H9 (cell line): ENCODE data around the gene CAPN14. TPM values are rescaled to one million over a fixed set of nuclear protein-coding genes. Genes with fewer than 3 reads are reported as not detected.

Experiments used
- DNase-seq: peaks from one replicate; pipeline ENCODE4 v3.0.0-alpha.2; 2017
- H2AFZ ChIP-seq: one replicate; pipeline ENCODE4 v1.6.1; 2013; ENCODE audit warnings: mild to moderate bottlenecking, low read length, control low read depth, moderate library complexity
- H2AK5ac ChIP-seq: 2 replicates; pipeline ENCODE4 v1.6.1; 2013; ENCODE audit warnings: low read length, control low read depth, mixed read lengths; ENCODE audit not compliant: insufficient read length
- H2BK120ac ChIP-seq: one replicate; pipeline ENCODE4 v1.6.1; 2013; ENCODE audit warnings: low read depth, mild to moderate bottlenecking, low read length, control low read depth, inconsistent platforms; ENCODE audit not compliant: poor library complexity, severe bottlenecking
- H2BK12ac ChIP-seq: 2 replicates; pipeline ENCODE4 v1.6.1; 2013; ENCODE audit warnings: low read length, control low read depth, mixed read lengths, low read depth; ENCODE audit not compliant: insufficient read length
- H2BK15ac ChIP-seq: 2 replicates; pipeline ENCODE4 v1.6.1; 2013; ENCODE audit warnings: low read depth, low read length, control low read depth
- H2BK20ac ChIP-seq: one replicate; pipeline ENCODE4 v1.6.1; 2013; ENCODE audit warnings: low read depth, mild to moderate bottlenecking, low read length, control low read depth, inconsistent platforms; ENCODE audit not compliant: poor library complexity, severe bottlenecking
- H2BK5ac ChIP-seq: 2 replicates; pipeline ENCODE4 v1.6.1; 2013; ENCODE audit warnings: low read length, control low read depth, mixed read lengths; ENCODE audit not compliant: insufficient read length
- H3K14ac ChIP-seq: 2 replicates; pipeline ENCODE4 v1.6.1; 2013; ENCODE audit warnings: low read length, control low read depth; ENCODE audit not compliant: insufficient read depth
- H3K18ac ChIP-seq: 2 replicates; pipeline ENCODE4 v1.6.1; 2013; ENCODE audit warnings: low read depth, mild to moderate bottlenecking, mixed read lengths, low read length, control low read depth; ENCODE audit not compliant: insufficient read length
- H3K23ac ChIP-seq: 2 replicates; pipeline ENCODE4 v1.6.1; 2013; ENCODE audit warnings: low read length, control low read depth, mixed read lengths, low read depth; ENCODE audit not compliant: insufficient read length
- H3K23me2 ChIP-seq: 2 replicates; pipeline ENCODE4 v1.6.1; 2013; ENCODE audit warnings: low read depth, mild to moderate bottlenecking, mixed read lengths, low read length, control low read depth; ENCODE audit not compliant: insufficient read length, poor library complexity, severe bottlenecking
- H3K27ac ChIP-seq: 2 replicates; pipeline ENCODE4 v1.5.1; 2013; ENCODE audit warnings: low read length, control low read depth, mixed read lengths, low read depth; ENCODE audit not compliant: insufficient read length
- H3K27me3 ChIP-seq: 2 replicates; pipeline ENCODE4 v1.6.1; 2013; ENCODE audit warnings: low read length, control low read depth, inconsistent platforms; ENCODE audit not compliant: insufficient read depth
- H3K4ac ChIP-seq: 2 replicates; pipeline ENCODE4 v1.6.1; 2013; ENCODE audit warnings: low read depth, mild to moderate bottlenecking, control low read depth, inconsistent platforms, low read length, moderate library complexity
- H3K4me1 ChIP-seq: 2 replicates; pipeline ENCODE4 v1.6.1; 2013; ENCODE audit warnings: low read length, control low read depth, inconsistent platforms; ENCODE audit not compliant: insufficient read depth
- H3K4me2 ChIP-seq: 2 replicates; pipeline ENCODE4 v1.6.1; 2013; ENCODE audit warnings: low read length, control low read depth, mixed read lengths; ENCODE audit not compliant: insufficient read length, insufficient read depth
- H3K56ac ChIP-seq: 2 replicates; pipeline ENCODE4 v1.6.1; 2013; ENCODE audit warnings: low read depth, mild to moderate bottlenecking, mixed read lengths, low read length, control low read depth; ENCODE audit not compliant: insufficient read length
- H3K79me1 ChIP-seq: 2 replicates; pipeline ENCODE4 v1.6.1; 2013; ENCODE audit warnings: low read depth, mild to moderate bottlenecking, moderate library complexity, low read length, control low read depth, inconsistent platforms; ENCODE audit not compliant: insufficient read depth, poor library complexity, severe bottlenecking
- H3K79me2 ChIP-seq: 2 replicates; pipeline ENCODE4 v1.6.1; 2013; ENCODE audit warnings: low read length, control low read depth, inconsistent platforms; ENCODE audit not compliant: insufficient read depth
- H3K9ac ChIP-seq: 2 replicates; pipeline ENCODE4 v1.6.1; 2013; ENCODE audit warnings: low read length, control low read depth, mixed read lengths; ENCODE audit not compliant: insufficient read length; ENCODE audit errors: extremely low read depth
- H3K9me3 ChIP-seq: one replicate; pipeline ENCODE4 v1.6.1; 2013; ENCODE audit warnings: low read depth, low read length, inconsistent platforms; ENCODE audit not compliant: control insufficient read depth
- H3T11ph ChIP-seq: one replicate; pipeline ENCODE4 v1.6.1; 2013; ENCODE audit warnings: mild to moderate bottlenecking, low read length, control low read depth, inconsistent platforms
- H4K20me1 ChIP-seq: one replicate; pipeline ENCODE4 v1.6.1; 2013; ENCODE audit not compliant: control insufficient read depth, insufficient read length, insufficient read depth
- H4K5ac ChIP-seq: 2 replicates; pipeline ENCODE4 v1.6.1; 2013; ENCODE audit warnings: low read depth, mild to moderate bottlenecking, mixed read lengths, low read length, control low read depth; ENCODE audit not compliant: insufficient read length
- H4K8ac ChIP-seq: replicated peaks from 2 replicates; pipeline ENCODE4 v1.6.1; 2013; ENCODE audit warnings: low read length, control low read depth, mixed read lengths, low read depth; ENCODE audit not compliant: insufficient read length
- H4K91ac ChIP-seq: 2 replicates; pipeline ENCODE4 v1.6.1; 2013; ENCODE audit warnings: low read depth, mild to moderate bottlenecking, moderate library complexity, mixed read lengths, low read length, control low read depth; ENCODE audit not compliant: insufficient read length
- H3K27ac Mint-ChIP-seq, 3 experiments: 2 replicates in 2 of 3; 3 replicates in 1 of 3; pipeline ENCODE4 v1.8.0; 2020 to 2021; ENCODE audit warnings: mixed read lengths in 3 of 3, mild to moderate bottlenecking in 1 of 3, moderate library complexity in 1 of 3
- H3K27me3 Mint-ChIP-seq: 2 replicates; pipeline ENCODE4 v1.8.0; 2021; ENCODE audit warnings: low read depth, mild to moderate bottlenecking, moderate library complexity, mixed read lengths
- H3K36me3 Mint-ChIP-seq, 3 experiments: 2 replicates in 2 of 3; 3 replicates in 1 of 3; pipeline ENCODE4 v1.8.0; 2020 to 2021; ENCODE audit warnings: low read depth in 3 of 3, mixed read lengths in 3 of 3; ENCODE audit not compliant: insufficient read depth in 1 of 3
- H3K4me1 Mint-ChIP-seq, 2 experiments: 2 replicates each; pipeline ENCODE4 v1.8.0; 2020; ENCODE audit warnings: mixed read lengths in 2 of 2
- H3K4me3 Mint-ChIP-seq, 2 experiments: 2 replicates in 1 of 2; 3 replicates in 1 of 2; pipeline ENCODE4 v1.8.0; 2020 to 2021; ENCODE audit warnings: mild to moderate bottlenecking in 2 of 2, mixed read lengths in 2 of 2, moderate library complexity in 1 of 2
- H3K9me3 Mint-ChIP-seq, 2 experiments: 2 replicates in 1 of 2; 3 replicates in 1 of 2; pipeline ENCODE4 v1.8.0; 2020; ENCODE audit warnings: mild to moderate bottlenecking in 2 of 2, mixed read lengths in 2 of 2, moderate library complexity in 1 of 2
- CTCF ChIP-seq: fragments of 200-600 bp; sonication (generic); conservative IDR thresholded peaks from 3 replicates; pipeline ENCODE4 v1.8.0; 2021; ENCODE audit warnings: antibody characterized with exemption, mild to moderate bottlenecking
- WGBS: extraction: QIAGEN DNeasy Blood & Tissue Kit; methylation state at CpG from one replicate; pipeline ENCODE4 v1.1.7; 2013; ENCODE audit warnings: missing lambda C conversion rate, low lambda C conversion rate, mixed read lengths; ENCODE audit not compliant: insufficient read length; ENCODE audit errors: extremely low coverage; 5-methylcytosine and 5-hydroxymethylcytosine counted together
- total RNA-seq: library from RNA; stranded (reverse); gene quantifications from 2 replicates; pipeline ENCODE4 v1.2.1, GENCODE V29; 2021

Gene CAPN14
- total RNA-seq, 1 experiment from 2014 or later = 0.09 TPM

- H3K56ac ChIP-seq = no peak overlapping the region
- H2BK20ac ChIP-seq = no peak overlapping the region
- H3K23ac ChIP-seq = no peak overlapping the region
- no peak overlapping the region for H2BK15ac ChIP-seq
- H3K4ac ChIP-seq = no peak overlapping the region
- no peak overlapping the region for H2AFZ ChIP-seq
- H3K36me3 Mint-ChIP-seq = no peaks in the 10 kb centered on the region
- no peak for TF ChIP-seq CTCF
- H2BK12ac ChIP-seq = no peak overlapping the region
- peaks cover 10% of the 10 kb centered on the region for H3K23me2 ChIP-seq
- H2BK120ac ChIP-seq = no peak overlapping the region
- DNase-seq = no peak
- WGBS = no CpG with 5 or more reads among the region's 8 CpGs
- no peak overlapping the region for H3K4me2 ChIP-seq
- no peak overlapping the region for H3K27ac ChIP-seq
- H3K27me3 ChIP-seq = peaks cover 20% of the 10 kb centered on the region; the same call in 1 of the 2 replicates
- H3T11ph ChIP-seq = no peak overlapping the region
- no peak overlapping the region for H3K9ac ChIP-seq
- 0 out of 5 replicates have a peak, but pooled peaks cover 0 to 6% of the 10 kb centered on the region in 2 experiments for H3K9me3 Mint-ChIP-seq
- H3K27me3 Mint-ChIP-seq = peaks cover 72% of the 10 kb centered on the region
- peaks cover 30 to 36% of the 10 kb centered on the region in 2 experiments for H3K4me1 Mint-ChIP-seq
- H3K79me2 ChIP-seq = no peaks in the 10 kb centered on the region
- H3K79me1 ChIP-seq = no peaks in the 10 kb centered on the region
- H3K18ac ChIP-seq = no peak overlapping the region
- H3K27ac Mint-ChIP-seq = no peak overlapping the region
- no peak overlapping the region for H2BK5ac ChIP-seq
- no peak overlapping the region for H2AK5ac ChIP-seq
- H4K91ac ChIP-seq = no peak overlapping the region
- H3K9me3 ChIP-seq = no peaks in the 10 kb centered on the region
- no peak overlapping the region for H4K5ac ChIP-seq
- H3K4me1 ChIP-seq = peaks cover 6% of the 10 kb centered on the region; the same call in 1 of the 2 replicates
- H3K14ac ChIP-seq = no peak overlapping the region; the same call in 1 of the 2 replicates
- no peak overlapping the region for H4K8ac ChIP-seq
- H3K4me3 Mint-ChIP-seq = no peak overlapping the region
- H4K20me1 ChIP-seq = no peaks in the 10 kb centered on the region
Measured at GRCh38 chr2:31140151-31140550, 77.2 kb downstream of the CAPN14 start.
